Measurements from ENCODE around the gene ATP1A1. TPM values are rescaled to one million over a fixed set of nuclear protein-coding genes. Genes with fewer than 3 reads are reported as not detected.

The ATP1A1 gene
- total RNA-seq, 1 experiment from 2014 or later: 116 TPM

GRCh38 chr1:116379674-116380498, 6.8 kb downstream of the ATP1A1 start:
- in situ Hi-C loops (cut with HindIII; ENCODE audit: low pct_unique_long_range_greater_than_20kb, low sequenced_read_pairs): no loop called here

GRCh38 chr1:116380499-116381242, 7.6 kb downstream of the ATP1A1 start:
- in situ Hi-C loops (cut with HindIII; ENCODE audit: low pct_unique_long_range_greater_than_20kb, low sequenced_read_pairs): no loop called here
- DNase-seq (ENCODE audit: low read depth): no peak

More at GRCh38 chr1:116379674-116380498, 6.8 kb downstream of the ATP1A1 start:
- no peak for DNase-seq (ENCODE audit: low read depth)

GRCh38 chr1:116382321-116382720, 9.3 kb downstream of the ATP1A1 start:
- in situ Hi-C loops (cut with HindIII; ENCODE audit: low pct_unique_long_range_greater_than_20kb, low sequenced_read_pairs): no loop called here
- no peak for DNase-seq (ENCODE audit: low read depth)

GRCh38 chr1:116382857-116383483, 9.9 kb downstream of the ATP1A1 start:
- DNase-seq (ENCODE audit: low read depth): no peak
- in situ Hi-C loops (cut with HindIII; ENCODE audit: low pct_unique_long_range_greater_than_20kb, low sequenced_read_pairs): no loop called here

- DNase-seq (ENCODE audit: low read depth): no peak
- in situ Hi-C loops (cut with HindIII; ENCODE audit: low pct_unique_long_range_greater_than_20kb, low sequenced_read_pairs): no loop called here
Observed at GRCh38 chr1:116386042-116386441, 13.0 kb downstream of the ATP1A1 start.

- no peak for DNase-seq (ENCODE audit: low read depth)
- in situ Hi-C loops (cut with HindIII; ENCODE audit: low pct_unique_long_range_greater_than_20kb, low sequenced_read_pairs): no loop called here
Observed at GRCh38 chr1:116387551-116387950, 14.5 kb downstream of the ATP1A1 start.

- DNase-seq (ENCODE audit: low read depth): no peak
- in situ Hi-C loops (cut with HindIII; ENCODE audit: low pct_unique_long_range_greater_than_20kb, low sequenced_read_pairs): no loop called here
Observed at GRCh38 chr1:116388122-116388521, 15.1 kb downstream of the ATP1A1 start.

- in situ Hi-C loops (cut with HindIII; ENCODE audit: low pct_unique_long_range_greater_than_20kb, low sequenced_read_pairs): no loop called here
Observed at GRCh38 chr1:116389013-116389412, 16.0 kb downstream of the ATP1A1 start.

GRCh38 chr1:116389686-116390085, 16.6 kb downstream of the ATP1A1 start:
- no peak for DNase-seq (ENCODE audit: low read depth)
- in situ Hi-C loops (cut with HindIII; ENCODE audit: low pct_unique_long_range_greater_than_20kb, low sequenced_read_pairs): no loop called here

More at GRCh38 chr1:116389013-116389412, 16.0 kb downstream of the ATP1A1 start:
- DNase-seq (ENCODE audit: low read depth): no peak

- in situ Hi-C loops (cut with HindIII; ENCODE audit: low pct_unique_long_range_greater_than_20kb, low sequenced_read_pairs): no loop called here
- DNase-seq (ENCODE audit: low read depth): no peak
Observed at GRCh38 chr1:116390195-116390594, 17.2 kb downstream of the ATP1A1 start.

- no peak for DNase-seq (ENCODE audit: low read depth)
- in situ Hi-C loops (cut with HindIII; ENCODE audit: low pct_unique_long_range_greater_than_20kb, low sequenced_read_pairs): no loop called here
Observed at GRCh38 chr1:116391185-116391584, 18.1 kb downstream of the ATP1A1 start.

GRCh38 chr1:116392717-116393404, 19.8 kb downstream of the ATP1A1 start:
- DNase-seq (ENCODE audit: low read depth): no peak
- in situ Hi-C loops (cut with HindIII; ENCODE audit: low pct_unique_long_range_greater_than_20kb, low sequenced_read_pairs): no loop called here

- in situ Hi-C loops (cut with HindIII; ENCODE audit: low pct_unique_long_range_greater_than_20kb, low sequenced_read_pairs): no loop called here
- no peak for DNase-seq (ENCODE audit: low read depth)
Observed at GRCh38 chr1:116393792-116394191, 20.7 kb downstream of the ATP1A1 start.

GRCh38 chr1:116394270-116394669, 21.2 kb downstream of the ATP1A1 start:
- no peak for DNase-seq (ENCODE audit: low read depth)
- in situ Hi-C loops (cut with HindIII; ENCODE audit: low pct_unique_long_range_greater_than_20kb, low sequenced_read_pairs): no loop called here

- in situ Hi-C loops (cut with HindIII; ENCODE audit: low pct_unique_long_range_greater_than_20kb, low sequenced_read_pairs): no loop called here
- no peak for DNase-seq (ENCODE audit: low read depth)
Observed at GRCh38 chr1:116396769-116397168, 23.7 kb downstream of the ATP1A1 start.

- in situ Hi-C loops (cut with HindIII; ENCODE audit: low pct_unique_long_range_greater_than_20kb, low sequenced_read_pairs): no loop called here
- DNase-seq (ENCODE audit: low read depth): no peak
Observed at GRCh38 chr1:116397728-116398127, 24.7 kb downstream of the ATP1A1 start.

GRCh38 chr1:116400780-116401179, 27.7 kb downstream of the ATP1A1 start:
- DNase-seq (ENCODE audit: low read depth): no peak
- in situ Hi-C loops (cut with HindIII; ENCODE audit: low pct_unique_long_range_greater_than_20kb, low sequenced_read_pairs): no loop called here

- in situ Hi-C loops (cut with HindIII; ENCODE audit: low pct_unique_long_range_greater_than_20kb, low sequenced_read_pairs): no loop called here
- DNase-seq (ENCODE audit: low read depth): no peak
Observed at GRCh38 chr1:116401646-116402176, 28.7 kb downstream of the ATP1A1 start.

Data from Caki2 (cell line).